HEK293 (cell line): ENCODE data around the gene SPTAN1.
"Not testable (repeated sequence)": the region's sequence is repeated elsewhere in the genome, so short reads cannot be mapped to it uniquely, and the experiment has no call there.

Source experiments
- CTCF ChIA-PET: fragments of 350-600 bp; formaldehyde crosslinking; extraction: SDS; loops from one replicate; lab custom pipeline; 2021; ENCODE audit warnings: antibody characterized with exemption; lab: Yijun Ruan, JAX
- POLR2A ChIA-PET: fragments of 300-600 bp; formaldehyde crosslinking; extraction: SDS; loops from one replicate; lab custom pipeline; 2020; ENCODE audit warnings: antibody characterized with exemption, inconsistent platforms; lab: Yijun Ruan, JAX
- H3K27ac ChIP-seq: fragments of 200-500 bp; sonication (Bioruptor generic); 2 replicates; pipeline ENCODE4 v1.5.1; 2014; ENCODE audit warnings: low read depth, low read length, control low read depth, inconsistent platforms; ENCODE audit errors: extremely low read depth
- H3K36me3 ChIP-seq, 2 experiments: fragments of 200-500 bp in 1 of 2; sonication (Bioruptor generic) in 1 of 2; 1 replicate in 1 of 2; 2 replicates in 1 of 2; pipeline ENCODE4 v1.5.1; 2014 to 2017; ENCODE audit warnings: inconsistent platforms in 2 of 2, low read length in 2 of 2; ENCODE audit not compliant: control insufficient read depth in 2 of 2, insufficient read depth in 1 of 2
- H3K4me1 ChIP-seq: fragments of 200-500 bp; sonication (Bioruptor generic); 2 replicates; pipeline ENCODE4 v1.5.1; 2014; ENCODE audit warnings: mild to moderate bottlenecking, low read length, inconsistent platforms; ENCODE audit not compliant: control insufficient read depth, insufficient read depth
- H3K4me3 ChIP-seq: 2 replicates; pipeline ENCODE4 v1.5.1; 2011; ENCODE audit warnings: low read depth, mild to moderate bottlenecking, control low read depth, low read length, moderate library complexity
- H3K9me3 ChIP-seq: fragments of 200-500 bp; sonication (Bioruptor generic); 2 replicates; pipeline ENCODE4 v1.5.1; 2014; ENCODE audit warnings: low read depth, low read length, inconsistent platforms; ENCODE audit not compliant: control insufficient read depth, insufficient read depth
- GLIS2 ChIP-seq: fragments of 450-650 bp; formaldehyde crosslinking; IDR thresholded peaks from 2 replicates; pipeline ENCODE4 v1.5.1; 2016; ENCODE audit warnings: missing biosample characterization, missing genetic modification characterization
- OVOL3 ChIP-seq: fragments of 450-650 bp; formaldehyde crosslinking; IDR thresholded peaks from 2 replicates; pipeline ENCODE4 v1.5.1; 2016; ENCODE audit warnings: missing biosample characterization, missing genetic modification characterization
- SCRT2 ChIP-seq: fragments of 450-650 bp; formaldehyde crosslinking; IDR thresholded peaks from 2 replicates; pipeline ENCODE4 v1.5.1; 2016; ENCODE audit warnings: missing biosample characterization, missing genetic modification characterization
- YY2 ChIP-seq: fragments of 450-650 bp; formaldehyde crosslinking; IDR thresholded peaks from 2 replicates; pipeline ENCODE4 v1.5.1; 2016; ENCODE audit warnings: missing biosample characterization, missing genetic modification characterization
- ZEB2 ChIP-seq: fragments of 450-650 bp; formaldehyde crosslinking; IDR thresholded peaks from 2 replicates; pipeline ENCODE4 v1.5.1; 2016; ENCODE audit warnings: missing biosample characterization, missing genetic modification characterization
- ZFHX2 ChIP-seq: fragments of 450-650 bp; formaldehyde crosslinking; conservative IDR thresholded peaks from 2 replicates; pipeline ENCODE4 v1.5.1; 2016; ENCODE audit warnings: missing biosample characterization, missing genetic modification characterization
- ZFP37 ChIP-seq: fragments of 450-650 bp; formaldehyde crosslinking; IDR thresholded peaks from 2 replicates; pipeline ENCODE4 v1.5.1; 2016; ENCODE audit warnings: missing biosample characterization, missing genetic modification characterization
- ZIC2 ChIP-seq: fragments of 450-650 bp; formaldehyde crosslinking; IDR thresholded peaks from 2 replicates; pipeline ENCODE4 v1.5.1; 2016; ENCODE audit warnings: missing biosample characterization, missing genetic modification characterization
- ZNF223 ChIP-seq: fragments of 450-650 bp; formaldehyde crosslinking; IDR thresholded peaks from 2 replicates; pipeline ENCODE4 v1.5.1; 2016; ENCODE audit warnings: missing biosample characterization, missing genetic modification characterization
- ZNF335 ChIP-seq: fragments of 450-650 bp; formaldehyde crosslinking; conservative IDR thresholded peaks from 2 replicates; pipeline ENCODE4 v1.5.1; 2016; ENCODE audit warnings: missing biosample characterization, missing genetic modification characterization
- ZNF391 ChIP-seq: fragments of 450-650 bp; formaldehyde crosslinking; IDR thresholded peaks from 2 replicates; pipeline ENCODE4 v1.5.1; 2016; ENCODE audit warnings: low read depth, missing biosample characterization, missing genetic modification characterization, borderline replicate concordance
- ZNF398 ChIP-seq: fragments of 450-650 bp; formaldehyde crosslinking; IDR thresholded peaks from 2 replicates; pipeline ENCODE4 v1.5.1; 2017; ENCODE audit warnings: missing biosample characterization, missing genetic modification characterization
- ZNF449 ChIP-seq: fragments of 450-650 bp; formaldehyde crosslinking; IDR thresholded peaks from 2 replicates; pipeline ENCODE4 v1.5.1; 2017; ENCODE audit warnings: missing biosample characterization, mild to moderate bottlenecking, missing genetic modification characterization, moderate library complexity
- ZNF560 ChIP-seq: fragments of 450-650 bp; formaldehyde crosslinking; IDR thresholded peaks from 2 replicates; pipeline ENCODE4 v1.5.1; 2017; ENCODE audit warnings: missing biosample characterization, missing genetic modification characterization, borderline replicate concordance
- ZNF610 ChIP-seq: fragments of 450-650 bp; formaldehyde crosslinking; IDR thresholded peaks from 2 replicates; pipeline ENCODE4 v1.5.1; 2016; ENCODE audit warnings: missing biosample characterization, missing genetic modification characterization, borderline replicate concordance
- ZNF629 ChIP-seq: fragments of 450-650 bp; formaldehyde crosslinking; IDR thresholded peaks from 2 replicates; pipeline ENCODE4 v1.5.1; 2017; ENCODE audit warnings: missing biosample characterization, missing genetic modification characterization
- ZSCAN23 ChIP-seq: fragments of 450-650 bp; formaldehyde crosslinking; IDR thresholded peaks from 2 replicates; pipeline ENCODE4 v1.5.1; 2016; ENCODE audit warnings: missing biosample characterization, missing genetic modification characterization
- TF ChIP-seq, protein P1 (sequence below): fragments of 450-650 bp; formaldehyde crosslinking; optimal IDR thresholded peaks from 2 replicates; pipeline ENCODE3; 2016; ENCODE audit warnings: missing biosample characterization, mild to moderate bottlenecking, missing genetic modification characterization
- TF ChIP-seq, protein P2 (sequence below): fragments of 450-650 bp; IDR thresholded peaks from 2 replicates; pipeline ENCODE4 v1.5.1; 2018; ENCODE audit warnings: missing biosample characterization, mild to moderate bottlenecking, missing genetic modification characterization

Gene SPTAN1

DNA sequence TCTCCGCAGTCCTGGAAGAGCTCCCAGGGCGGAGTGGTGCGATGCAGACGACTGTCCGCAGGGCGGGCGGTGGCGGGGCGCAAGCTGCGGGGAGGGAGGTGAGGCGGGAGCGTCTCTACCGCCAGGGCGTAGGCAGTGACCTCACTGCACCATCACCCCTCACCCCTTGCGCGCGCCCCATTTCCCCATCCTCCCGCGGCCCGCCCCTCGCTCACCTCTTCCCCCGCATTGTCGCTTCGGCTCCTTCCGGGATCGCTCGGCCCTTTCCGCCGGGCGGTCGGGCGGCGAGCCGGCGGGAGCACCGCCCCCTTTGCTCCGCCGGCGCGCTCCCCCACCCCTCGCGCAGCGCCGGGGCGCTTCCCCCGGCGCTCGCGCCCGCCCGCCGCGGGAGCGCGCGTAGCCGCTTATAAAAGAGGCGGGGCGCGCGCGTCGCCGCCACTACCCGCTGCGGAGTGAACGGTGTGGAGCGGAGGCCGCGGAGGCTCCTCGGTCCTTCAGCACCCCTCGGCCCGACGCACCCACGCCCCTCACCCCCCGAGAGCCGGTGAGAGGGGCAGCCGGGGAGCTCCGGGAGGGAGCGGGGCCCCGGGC, at the start of gene SPTAN1 (continued):
- TF ChIP-seq, protein P1, sequence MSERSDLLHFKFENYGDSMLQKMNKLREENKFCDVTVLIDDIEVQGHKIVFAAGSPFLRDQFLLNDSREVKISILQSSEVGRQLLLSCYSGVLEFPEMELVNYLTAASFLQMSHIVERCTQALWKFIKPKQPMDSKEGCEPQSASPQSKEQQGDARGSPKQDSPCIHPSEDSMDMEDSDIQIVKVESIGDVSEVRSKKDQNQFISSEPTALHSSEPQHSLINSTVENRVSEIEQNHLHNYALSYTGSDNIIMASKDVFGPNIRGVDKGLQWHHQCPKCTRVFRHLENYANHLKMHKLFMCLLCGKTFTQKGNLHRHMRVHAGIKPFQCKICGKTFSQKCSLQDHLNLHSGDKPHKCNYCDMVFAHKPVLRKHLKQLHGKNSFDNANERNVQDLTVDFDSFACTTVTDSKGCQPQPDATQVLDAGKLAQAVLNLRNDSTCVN (tag by site-specific recombination) = peak; percentile 85
- TF ChIP-seq YY2 (tag by site-specific recombination) (no peak), ZNF610 (tag by site-specific recombination) (peak; percentile 62; the same call in 1 of the 2 replicates), ZIC2 (tag by site-specific recombination) (peak; percentile 58), ZEB2 (tag by site-specific recombination) (peak; percentile 93), ZNF629 (peak; percentile 93), GLIS2 (tag by site-specific recombination) (peak; percentile 83), ZNF560 (no peak), ZNF335 (tag by site-specific recombination) (0 out of 2 replicates have a peak, but pooled peaks have one; percentile 18), ZNF391 (tag by site-specific recombination) (no peak), ZFP37 (tag by site-specific recombination) (peak; percentile 39; the same call in 1 of the 2 replicates), ZNF449 (tag by site-specific recombination) (0 out of 2 replicates have a peak, but pooled peaks have one; percentile 13), ZNF398 (tag by site-specific recombination) (peak; percentile 97), ZNF223 (tag by site-specific recombination) (no peak)

DNA sequence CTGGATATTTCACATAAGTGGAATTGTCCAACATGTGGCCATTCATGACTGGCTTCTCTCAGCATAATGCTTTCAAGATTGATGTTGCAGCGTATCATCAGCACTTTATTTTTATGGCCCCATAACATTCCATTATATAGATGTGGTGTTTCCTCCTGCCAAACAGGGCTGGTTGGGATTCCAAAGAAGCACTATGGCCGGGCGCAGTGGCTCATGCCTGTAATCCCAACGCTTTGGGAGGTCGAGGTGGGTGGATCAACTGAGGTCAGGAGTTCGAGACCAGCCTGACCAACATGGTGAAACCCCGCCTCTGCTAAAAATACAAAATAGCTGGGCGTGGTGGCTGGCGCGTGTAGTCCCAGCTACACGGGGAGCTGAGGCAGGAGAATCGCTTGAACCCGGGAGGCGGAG, 49.0 kb upstream of the SPTAN1 start:
- H3K36me3 ChIP-seq = peaks cover 5 to 39% of the 10 kb centered on the region in 2 experiments; a peak in 2 of 3 replicates
- H3K9me3 ChIP-seq, H3K4me3 ChIP-seq, H3K4me1 ChIP-seq, H3K27ac ChIP-seq: not testable (repeated sequence)
- POLR2A ChIA-PET = interaction anchor here (3.0 kb wide), 1 partner anchor 49 kb away, joined by 20 read pairs; the partner anchor contains the start of gene SPTAN1
- 0 out of 2 replicates have a peak, but pooled peaks have one; percentile 14 for TF ChIP-seq ZFHX2 (tag by site-specific recombination)
- TF ChIP-seq SCRT2 (tag by site-specific recombination) = 0 out of 2 replicates have a peak, but pooled peaks have one; percentile 22
- TF ChIP-seq, all 188 proteins: peak for 2; not testable (repeated sequence) for 186
- CTCF ChIA-PET = not testable (repeated sequence)

DNA sequence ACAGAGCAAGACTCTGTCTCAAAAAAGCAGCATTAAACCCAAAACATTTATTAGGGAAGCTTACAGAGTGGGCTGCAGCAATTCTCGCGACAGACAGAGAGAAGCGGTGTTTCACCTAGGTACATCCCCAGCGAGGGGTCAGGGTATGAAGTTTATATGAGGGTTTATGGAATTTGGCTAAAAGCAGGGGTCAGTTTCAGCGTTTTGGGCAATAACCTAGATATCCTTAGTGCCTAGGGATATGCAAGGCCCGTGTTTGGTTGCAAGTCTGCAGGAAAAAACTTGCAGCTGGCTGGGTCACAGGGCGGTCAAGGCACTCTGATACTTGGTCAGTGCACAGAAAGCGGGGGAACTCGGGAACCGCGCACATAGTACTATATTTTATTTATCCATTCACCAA, 48.5 kb upstream of the SPTAN1 start:
- Histone ChIP-seq H3K27ac (no peak overlapping the region), H3K4me1 (0 out of 2 replicates have a peak, but pooled peaks cover 2% of the 10 kb centered on the region), H3K9me3 (no peaks in the 10 kb centered on the region), H3K4me3 (peak overlapping the region; percentile 93; the same call in 1 of the 2 replicates), H3K36me3 (peaks cover 5 to 39% of the 10 kb centered on the region in 2 experiments; a peak in 2 of 3 replicates)
- CTCF ChIA-PET = no interaction called here
- POLR2A ChIA-PET = interaction anchor here (0.6 to 3.0 kb wide), 3 partner anchors 49 to 343 kb away, joined by 3 to 20 read pairs (median 5); partner anchors contain the start of gene SPTAN1
- TF ChIP-seq OVOL3 (tag by site-specific recombination) (no peak), ZSCAN23 (tag by site-specific recombination) (no peak)
- TF ChIP-seq, protein P2, sequence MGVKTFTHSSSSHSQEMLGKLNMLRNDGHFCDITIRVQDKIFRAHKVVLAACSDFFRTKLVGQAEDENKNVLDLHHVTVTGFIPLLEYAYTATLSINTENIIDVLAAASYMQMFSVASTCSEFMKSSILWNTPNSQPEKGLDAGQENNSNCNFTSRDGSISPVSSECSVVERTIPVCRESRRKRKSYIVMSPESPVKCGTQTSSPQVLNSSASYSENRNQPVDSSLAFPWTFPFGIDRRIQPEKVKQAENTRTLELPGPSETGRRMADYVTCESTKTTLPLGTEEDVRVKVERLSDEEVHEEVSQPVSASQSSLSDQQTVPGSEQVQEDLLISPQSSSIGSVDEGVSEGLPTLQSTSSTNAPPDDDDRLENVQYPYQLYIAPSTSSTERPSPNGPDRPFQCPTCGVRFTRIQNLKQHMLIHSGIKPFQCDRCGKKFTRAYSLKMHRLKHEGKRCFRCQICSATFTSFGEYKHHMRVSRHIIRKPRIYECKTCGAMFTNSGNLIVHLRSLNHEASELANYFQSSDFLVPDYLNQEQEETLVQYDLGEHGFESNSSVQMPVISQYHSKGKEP (tag by site-specific recombination) = 0 out of 2 replicates have a peak, but pooled peaks have one; percentile 15
